GM23338 (cell line): ENCODE data around the gene NAA10. TPM values are rescaled to one million over a fixed set of nuclear protein-coding genes. Genes with fewer than 3 reads are reported as not detected.
A peak's percentile ranks its signal among the peaks of the same experiment; 100 is the strongest.

Experiments
- ATAC-seq: fragments of 200-7000 bp; cut with Tn5 transposase; 3 replicates; pipeline ENCODE4 v1.9.1; 2020
- DNase-seq: peaks from one replicate; pipeline ENCODE4 v3.0.0-alpha.2; 2015; ENCODE audit warnings: low spot score
- H2AFZ ChIP-seq: fragments of 200-600 bp; sonication (generic); 2 replicates; pipeline ENCODE4 v1.8.0; 2016; ENCODE audit warnings: antibody characterized with exemption, mild to moderate bottlenecking, moderate library complexity
- H3F3A ChIP-seq: fragments of 200-600 bp; sonication (generic); replicated peaks from 2 replicates; pipeline ENCODE4 v1.8.0; 2017; ENCODE audit warnings: antibody characterized with exemption, mixed run types, low read depth
- H3K27ac ChIP-seq: fragments of 200-600 bp; sonication (generic); 2 replicates; pipeline ENCODE4 v1.6.1; 2016; ENCODE audit warnings: low read depth
- H3K27me3 ChIP-seq: fragments of 200-600 bp; sonication (generic); 2 replicates; pipeline ENCODE4 v1.8.0; 2016; ENCODE audit warnings: mild to moderate bottlenecking, mixed run types, moderate library complexity; ENCODE audit not compliant: insufficient read depth
- H3K36me3 ChIP-seq: fragments of 200-600 bp; sonication (generic); 2 replicates; pipeline ENCODE4 v1.8.0; 2016; ENCODE audit warnings: mild to moderate bottlenecking; ENCODE audit not compliant: insufficient read depth
- H3K4me1 ChIP-seq: fragments of 200-600 bp; sonication (generic); 2 replicates; pipeline ENCODE4 v1.8.0; 2016; ENCODE audit warnings: mild to moderate bottlenecking, moderate library complexity; ENCODE audit not compliant: insufficient read depth
- H3K4me2 ChIP-seq: fragments of 200-600 bp; sonication (generic); 2 replicates; pipeline ENCODE4 v1.7.1; 2017; ENCODE audit warnings: mixed run types
- H3K4me3 ChIP-seq: fragments of 200-600 bp; sonication (generic); 2 replicates; pipeline ENCODE4 v1.6.1; 2016; ENCODE audit warnings: mixed run types
- H3K79me2 ChIP-seq: fragments of 200-600 bp; sonication (generic); replicated peaks from 2 replicates; pipeline ENCODE4 v1.8.0; 2017; ENCODE audit warnings: mild to moderate bottlenecking; ENCODE audit not compliant: insufficient read depth
- H3K9me2 ChIP-seq: fragments of 200-600 bp; sonication (generic); 2 replicates; pipeline ENCODE4 v1.8.0; 2017; ENCODE audit not compliant: insufficient read depth
- H4K20me1 ChIP-seq: fragments of 200-600 bp; sonication (generic); replicated peaks from 2 replicates; pipeline ENCODE4 v1.8.0; 2017; ENCODE audit warnings: mild to moderate bottlenecking; ENCODE audit not compliant: insufficient read depth
- H3K27ac Mint-ChIP-seq: 2 replicates; pipeline ENCODE4 v1.8.0; 2020; ENCODE audit warnings: inconsistent platforms, mild to moderate bottlenecking, moderate library complexity, mixed read lengths
- H3K27me3 Mint-ChIP-seq: 3 replicates; pipeline ENCODE4 v1.8.0; 2022; ENCODE audit warnings: low read depth, mild to moderate bottlenecking, moderate library complexity, mixed read lengths, inconsistent platforms; ENCODE audit not compliant: insufficient read depth, poor library complexity
- H3K36me3 Mint-ChIP-seq: 3 replicates; pipeline ENCODE4 v1.8.0; 2021; ENCODE audit warnings: low read depth, mild to moderate bottlenecking, inconsistent platforms, moderate library complexity, mixed read lengths
- H3K4me1 Mint-ChIP-seq: 3 replicates; pipeline ENCODE4 v1.8.0; 2020; ENCODE audit warnings: mild to moderate bottlenecking, inconsistent platforms, mixed read lengths
- H3K4me3 Mint-ChIP-seq: 3 replicates; pipeline ENCODE4 v1.8.0; 2021; ENCODE audit warnings: moderate library complexity, mild to moderate bottlenecking, inconsistent platforms, mixed read lengths
- H3K9me3 Mint-ChIP-seq: 3 replicates; pipeline ENCODE4 v1.8.0; 2020; ENCODE audit warnings: moderate library complexity, mild to moderate bottlenecking, inconsistent platforms, mixed read lengths
- CREB1 ChIP-seq: fragments of 250-450 bp; sonication (Bioruptor Pico); IDR thresholded peaks from 2 replicates; pipeline ENCODE4 v1.5.0; 2020; ENCODE audit warnings: low read depth, mild to moderate bottlenecking, moderate library complexity
- CTCF ChIP-seq, 2 experiments: fragments of 200-600 bp in 1 of 2; sonication (generic) in 1 of 2; conservative IDR thresholded peaks; 2 replicates each; pipeline versions ENCODE4 v1.5.1 to v1.6.1; 2016 to 2017; ENCODE audit warnings: antibody characterized with exemption in 2 of 2, low read depth in 2 of 2, mild to moderate bottlenecking in 2 of 2, moderate library complexity in 1 of 2
- ETS1 ChIP-seq: IDR thresholded peaks from 2 replicates; pipeline ENCODE4 v1.6.1; 2016; ENCODE audit warnings: antibody characterized with exemption
- EZH2 ChIP-seq: fragments of 200-600 bp; sonication (generic); IDR thresholded peaks from one replicate; pipeline ENCODE4 v1.8.0; 2017; ENCODE audit warnings: antibody characterized with exemption, mild to moderate bottlenecking, low read depth; ENCODE audit not compliant: unreplicated experiment
- EZH2phosphoT487 ChIP-seq: fragments of 200-600 bp; sonication (generic); IDR thresholded peaks from one replicate; pipeline ENCODE4 v1.8.1; 2018; ENCODE audit warnings: antibody characterized with exemption; ENCODE audit not compliant: unreplicated experiment
- NANOG ChIP-seq: IDR thresholded peaks from 2 replicates; pipeline ENCODE4 v1.6.1; 2016; ENCODE audit warnings: antibody characterized with exemption, borderline replicate concordance
- POLR2AphosphoS5 ChIP-seq: IDR thresholded peaks from 2 replicates; pipeline ENCODE4 v1.6.1; 2016; ENCODE audit warnings: antibody characterized with exemption, low read depth
- STAT1 ChIP-seq: IDR thresholded peaks from one replicate; pipeline ENCODE4 v1.6.1; 2016; ENCODE audit warnings: antibody characterized with exemption; ENCODE audit not compliant: unreplicated experiment
- ZNF331 ChIP-seq: fragments of 250-450 bp; sonication (Bioruptor Pico); IDR thresholded peaks from 2 replicates; pipeline ENCODE4 v1.5.0; 2020; ENCODE audit warnings: low read depth, mild to moderate bottlenecking, moderate library complexity
- polyA plus RNA-seq: library from polyadenylated mRNA; unstranded; fragments of >200 nt; fragmentation: Nextera tagmentation; extraction: Ambion mirVana; gene quantifications from 2 replicates; pipeline ENCODE4 v1.2.1, GENCODE V29; 2016
- total RNA-seq: library from RNA; depleted of rRNA; stranded (reverse); fragments of >200 nt; shearing (Covaris generic); gene quantifications from 2 replicates; pipeline ENCODE4 v1.2.3, GENCODE V29; 2014

The NAA10 gene
- total and polyA plus RNA-seq, 2 experiments from 2014 or later: 136 to 145 TPM

GRCh38 chrX:153927672-153927921, 7.2 kb downstream of the NAA10 start:
- Histone ChIP-seq H3K27me3 (no peaks in the 10 kb centered on the region), H3K36me3 (no peaks in the 10 kb centered on the region), H3K4me3 (peak overlapping the region; percentile 65), H3K27ac (peak overlapping the region; percentile 90), H4K20me1 (no peaks in the 10 kb centered on the region; the same call in 1 of the 2 replicates), H3K9me2 (no peaks in the 10 kb centered on the region), H3K4me2 (peak overlapping the region; percentile 83), H3K79me2 (no peaks in the 10 kb centered on the region), H2AFZ (no peak overlapping the region), H3F3A (0 out of 2 replicates have a peak, but pooled peaks cover 5% of the 10 kb centered on the region), H3K4me1 (peaks cover 10% of the 10 kb centered on the region; the same call in 1 of the 2 replicates)
- Mint-ChIP-seq H3K36me3 (peaks cover 20% of the 10 kb centered on the region), H3K4me3 (peak overlapping the region; percentile 77), H3K27me3 (peaks cover 9% of the 10 kb centered on the region), H3K4me1 (peaks cover 24% of the 10 kb centered on the region), H3K27ac (peak overlapping the region; percentile 89), H3K9me3 (no peaks in the 10 kb centered on the region; the same call in 2 of the 3 replicates)
- peak; percentile 2; the same call in 2 of the 3 replicates for ATAC-seq
- DNase-seq: no peak
- TF ChIP-seq CTCF (conservative IDR thresholded peaks at IDR 0.05; ENCODE audit: low read depth in 2 of 2) (no peak), NANOG (no peak), STAT1 (no peak), EZH2 (no peak), EZH2phosphoT487 (no peak), CREB1 (CRISPR knock-in tag) (no peak)

GRCh38 chrX:153926858-153927671, 7.8 kb downstream of the NAA10 start:
- no peaks in the 10 kb centered on the region for H3K27me3 ChIP-seq
- TF ChIP-seq ZNF331 (no peak), STAT1 (no peak), POLR2AphosphoS5 (no peak), ETS1 (0 out of 2 replicates have a peak, but pooled peaks have one; percentile 22), NANOG (no peak), EZH2phosphoT487 (no peak)
- H4K20me1 ChIP-seq: no peaks in the 10 kb centered on the region
- Mint-ChIP-seq H3K4me1 (peaks cover 26% of the 10 kb centered on the region), H3K4me3 (peak overlapping the region; percentile 77), H3K27ac (peak overlapping the region; percentile 89), H3K27me3 (peaks cover 9% of the 10 kb centered on the region), H3K9me3 (no peaks in the 10 kb centered on the region; the same call in 2 of the 3 replicates), H3K36me3 (peaks cover 17% of the 10 kb centered on the region)
- H3K4me3 ChIP-seq: peak overlapping the region; percentile 65
- no peak overlapping the region for H2AFZ ChIP-seq
- H3K79me2 ChIP-seq: no peaks in the 10 kb centered on the region
- H3K9me2 ChIP-seq: no peaks in the 10 kb centered on the region
- DNase-seq: peak; percentile 55
- ATAC-seq: peak; percentile 6
- peak overlapping the region; percentile 90; the same call in 1 of the 2 replicates for H3K27ac ChIP-seq
- 0 out of 2 replicates have a peak, but pooled peaks cover 5% of the 10 kb centered on the region for H3F3A ChIP-seq
- H3K4me2 ChIP-seq: peak overlapping the region; percentile 83
- peaks cover 10% of the 10 kb centered on the region; the same call in 1 of the 2 replicates for H3K4me1 ChIP-seq
- H3K36me3 ChIP-seq: no peaks in the 10 kb centered on the region
